ENCODE measurements around the gene HACE1. TPM values are rescaled to one million over a fixed set of nuclear protein-coding genes. Genes with fewer than 3 reads are reported as not detected.

Gene HACE1
- total RNA-seq, 1 donor = 18.3 TPM

- no peak overlapping the region for H3K4me3 ChIP-seq (ENCODE audit: low read depth, low read length)
- TF ChIP-seq, protein P1, sequence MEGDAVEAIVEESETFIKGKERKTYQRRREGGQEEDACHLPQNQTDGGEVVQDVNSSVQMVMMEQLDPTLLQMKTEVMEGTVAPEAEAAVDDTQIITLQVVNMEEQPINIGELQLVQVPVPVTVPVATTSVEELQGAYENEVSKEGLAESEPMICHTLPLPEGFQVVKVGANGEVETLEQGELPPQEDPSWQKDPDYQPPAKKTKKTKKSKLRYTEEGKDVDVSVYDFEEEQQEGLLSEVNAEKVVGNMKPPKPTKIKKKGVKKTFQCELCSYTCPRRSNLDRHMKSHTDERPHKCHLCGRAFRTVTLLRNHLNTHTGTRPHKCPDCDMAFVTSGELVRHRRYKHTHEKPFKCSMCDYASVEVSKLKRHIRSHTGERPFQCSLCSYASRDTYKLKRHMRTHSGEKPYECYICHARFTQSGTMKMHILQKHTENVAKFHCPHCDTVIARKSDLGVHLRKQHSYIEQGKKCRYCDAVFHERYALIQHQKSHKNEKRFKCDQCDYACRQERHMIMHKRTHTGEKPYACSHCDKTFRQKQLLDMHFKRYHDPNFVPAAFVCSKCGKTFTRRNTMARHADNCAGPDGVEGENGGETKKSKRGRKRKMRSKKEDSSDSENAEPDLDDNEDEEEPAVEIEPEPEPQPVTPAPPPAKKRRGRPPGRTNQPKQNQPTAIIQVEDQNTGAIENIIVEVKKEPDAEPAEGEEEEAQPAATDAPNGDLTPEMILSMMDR (IDR thresholded peaks at IDR 0.05; ENCODE audit: insufficient read depth, low read length) = no peak
- no peak for DNase-seq (ENCODE audit: low read depth)
These were observed 123.2 kb downstream of the HACE1 start for GRCh38 chr6:104736545-104736944.

DNA sequence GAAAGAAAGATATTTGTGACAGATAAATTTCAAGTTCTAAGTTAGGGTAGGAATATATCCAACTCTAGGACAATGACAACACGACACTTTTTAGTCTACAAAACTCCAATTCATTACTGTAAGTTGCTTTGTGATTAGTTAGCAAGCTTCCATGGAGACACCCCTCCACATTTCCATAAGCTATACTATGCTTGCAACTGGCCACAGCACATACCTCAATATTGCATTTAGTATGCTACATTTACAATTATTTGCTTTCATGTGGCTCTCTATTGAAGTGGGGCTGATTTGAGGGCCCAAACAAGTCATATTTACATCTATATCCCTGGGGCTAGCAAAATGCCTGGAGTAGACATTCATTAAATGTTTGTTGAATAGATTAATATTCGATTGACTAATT lies 129.3 kb downstream of the HACE1 start:
- no peak overlapping the region for H3K4me3 ChIP-seq (ENCODE audit: low read depth, low read length)
- DNase-seq (ENCODE audit: low read depth) = no peak
- TF ChIP-seq, protein P1 (IDR thresholded peaks at IDR 0.05; ENCODE audit: insufficient read depth, low read length) = no peak

DNA sequence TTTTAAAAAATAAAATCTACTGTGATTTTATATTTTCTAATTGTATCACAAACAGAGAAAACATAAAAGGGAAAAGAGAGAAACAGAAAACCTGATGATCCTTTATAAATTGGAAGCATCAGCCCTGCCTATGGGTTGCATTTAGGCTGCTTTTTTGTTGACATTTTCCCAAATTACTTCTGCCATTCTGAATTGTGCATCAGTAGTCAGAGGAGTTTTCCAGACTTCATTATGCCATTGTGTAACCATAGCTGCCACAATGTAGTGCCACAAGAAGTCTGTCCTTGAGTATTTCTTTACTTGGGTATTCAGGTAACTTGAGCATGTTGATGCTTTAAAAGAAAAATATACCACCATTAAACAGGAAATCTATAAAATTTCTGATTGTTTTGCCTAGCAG lies 130.3 kb downstream of the HACE1 start:
- TF ChIP-seq, protein P1 (IDR thresholded peaks at IDR 0.05; ENCODE audit: insufficient read depth, low read length) = no peak
- no peak overlapping the region for H3K4me3 ChIP-seq (ENCODE audit: low read depth, low read length)
- no peak for DNase-seq (ENCODE audit: low read depth)

DNA sequence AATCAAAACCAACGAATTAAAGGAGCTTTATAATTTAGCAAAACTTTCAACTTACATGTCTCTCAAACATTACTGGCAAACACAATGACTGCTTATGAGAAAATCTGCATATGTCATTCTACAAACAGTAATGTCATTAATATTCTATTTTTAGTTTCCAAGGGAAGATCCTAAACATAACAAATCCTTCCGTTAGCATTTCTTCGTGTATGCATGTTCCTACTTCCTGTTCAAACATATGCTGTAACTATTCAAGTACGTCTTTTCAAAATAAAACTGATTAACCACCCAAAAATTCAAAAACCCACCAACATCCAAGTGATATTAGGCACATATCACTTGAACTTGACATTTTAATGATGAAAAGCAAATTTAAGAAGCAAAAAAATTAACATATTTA lies 131.3 kb downstream of the HACE1 start:
- H3K4me3 ChIP-seq (ENCODE audit: low read depth, low read length) = no peak overlapping the region
- DNase-seq (ENCODE audit: low read depth) = no peak
- TF ChIP-seq, protein P1 (IDR thresholded peaks at IDR 0.05; ENCODE audit: insufficient read depth, low read length) = no peak

DNA sequence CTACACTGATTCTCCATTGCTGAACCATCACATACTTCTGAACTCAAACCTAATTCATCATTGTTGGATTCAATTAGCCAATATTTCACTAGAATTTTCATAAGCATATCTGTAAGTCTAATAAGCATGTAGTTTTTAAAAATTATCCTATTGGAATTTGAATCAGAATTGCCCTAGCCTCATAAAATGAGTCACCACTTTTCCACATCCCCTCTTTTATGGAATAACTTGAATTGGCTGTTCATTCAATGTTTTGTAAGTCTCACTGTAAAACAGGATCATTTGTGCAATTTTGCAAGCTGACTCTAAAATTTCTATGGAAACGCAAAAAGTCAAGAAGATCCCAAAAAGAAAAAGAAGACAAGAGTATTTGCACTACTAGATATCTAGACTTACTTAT lies 141.0 kb downstream of the HACE1 start:
- no peak for DNase-seq (ENCODE audit: low read depth)
- TF ChIP-seq, protein P1 (IDR thresholded peaks at IDR 0.05; ENCODE audit: insufficient read depth, low read length) = no peak
- H3K4me3 ChIP-seq (ENCODE audit: low read depth, low read length) = no peak overlapping the region

- TF ChIP-seq, protein P1 (IDR thresholded peaks at IDR 0.05; ENCODE audit: insufficient read depth, low read length) = no peak
- no peak overlapping the region for H3K4me3 ChIP-seq (ENCODE audit: low read depth, low read length)
- DNase-seq (ENCODE audit: low read depth) = no peak
These were observed 142.9 kb downstream of the HACE1 start for GRCh38 chr6:104716858-104717257.

- no peak overlapping the region for H3K4me3 ChIP-seq (ENCODE audit: low read depth, low read length)
- TF ChIP-seq, protein P1 (IDR thresholded peaks at IDR 0.05; ENCODE audit: insufficient read depth, low read length) = no peak
- DNase-seq (ENCODE audit: low read depth) = no peak
These were observed 144.9 kb downstream of the HACE1 start for GRCh38 chr6:104714796-104715195.
